A549 (cell line): Measurements from ENCODE around the gene POU4F3. TPM values are rescaled to one million over a fixed set of nuclear protein-coding genes. Genes with fewer than 3 reads are reported as not detected.
A peak's percentile ranks its signal among the peaks of the same experiment; 100 is the strongest.

ENCODE experiments used
- ATAC-seq, 2 experiments: fragments of 200-7000 bp in 1 of 2; fragments of >200 bp in 1 of 2; cut with Nextera tagmentation in 1 of 2; cut with Tn5 transposase in 1 of 2; 3 replicates each; pipeline versions ENCODE4 v1.8.0 to v1.9.1; 2018 to 2020; ENCODE audit warnings: mild to moderate bottlenecking in 1 of 2, moderate library complexity in 1 of 2
- CTCF ChIA-PET: fragments of 300-600 bp; sonication (Branson Sonifier 250); formaldehyde crosslinking; extraction: SDS; loops from one replicate; lab custom pipeline; 2021; ENCODE audit warnings: antibody characterized with exemption, inconsistent platforms; lab: Yijun Ruan, JAX
- POLR2A ChIA-PET: fragments of 350-600 bp; formaldehyde crosslinking; extraction: SDS; loops from one replicate; lab custom pipeline; 2021; ENCODE audit warnings: antibody characterized with exemption, inconsistent platforms; lab: Yijun Ruan, JAX
- DNase-seq, 2 experiments: peaks; one replicate each; pipeline versions ENCODE4 v3.0.0 to v3.0.0-alpha.2; 2011 to 2016; ENCODE audit warnings: low read depth in 1 of 2, low spot score in 1 of 2
- FAIRE-seq: peaks from 2 replicates; lab custom pipeline; 2011; peaks lifted over from hg19 to GRCh38; lab: Jason Lieb, UNC
- H3K27ac ChIP-seq, 2 experiments: fragments of >200 bp; sonication (Bioruptor Twin); formaldehyde crosslinking; 3 replicates each; pipeline ENCODE4 v1.5.1; 2016 to 2017
- H3K4me1 ChIP-seq: fragments of >200 bp; sonication (Bioruptor Twin); formaldehyde crosslinking; 3 replicates; pipeline ENCODE4 v1.6.1; 2016
- H3K4me2 ChIP-seq: fragments of >200 bp; sonication (Bioruptor Twin); formaldehyde crosslinking; 3 replicates; pipeline ENCODE4 v1.6.1; 2016
- H3K4me3 ChIP-seq: fragments of >200 bp; sonication (Bioruptor Twin); formaldehyde crosslinking; 3 replicates; pipeline ENCODE4 v1.5.1; 2016
- H3K9me3 ChIP-seq: fragments of >200 bp; sonication (Bioruptor Twin); formaldehyde crosslinking; 3 replicates; pipeline ENCODE4 v1.6.1; 2016
- ATOH8 ChIP-seq: fragments of 250-450 bp; sonication (Bioruptor Pico); IDR thresholded peaks from 2 replicates; pipeline ENCODE4 v1.5.0; 2020; ENCODE audit warnings: low read depth, mild to moderate bottlenecking, moderate library complexity
- CEBPB ChIP-seq, 2 experiments: fragments of >200 bp in 1 of 2; sonication (Bioruptor Twin) in 1 of 2; formaldehyde crosslinking in 1 of 2; IDR thresholded peaks; 2 replicates each; pipeline ENCODE4 v1.6.1; 2012 to 2016
- CHD4 ChIP-seq: fragments of 200-600 bp; sonication (generic); IDR thresholded peaks from 2 replicates; pipeline ENCODE4 v1.6.1; 2016; ENCODE audit warnings: antibody characterized with exemption, mild to moderate bottlenecking, borderline replicate concordance
- EHMT2 ChIP-seq: fragments of 200-600 bp; sonication (generic); IDR thresholded peaks from 2 replicates; pipeline ENCODE4 v1.6.1; 2016; ENCODE audit warnings: antibody characterized with exemption, low read depth, mild to moderate bottlenecking, moderate library complexity
- FOSB ChIP-seq: fragments of 250-450 bp; sonication (Bioruptor Pico); IDR thresholded peaks from 2 replicates; pipeline ENCODE4 v1.5.0; 2020; ENCODE audit warnings: mild to moderate bottlenecking, moderate library complexity
- GATA3 ChIP-seq: IDR thresholded peaks from 2 replicates; pipeline ENCODE4 v1.6.1; 2012; ENCODE audit warnings: borderline replicate concordance
- HDAC2 ChIP-seq: fragments of 200-600 bp; sonication (generic); IDR thresholded peaks from 2 replicates; pipeline ENCODE4 v1.6.1; 2016
- HOXB13 ChIP-seq: fragments of 250-450 bp; sonication (Bioruptor Pico); IDR thresholded peaks from 2 replicates; pipeline ENCODE4 v1.5.0; 2020; ENCODE audit warnings: low read depth, mild to moderate bottlenecking, moderate library complexity
- HOXB5 ChIP-seq: fragments of 250-450 bp; sonication (Bioruptor Pico); IDR thresholded peaks from 2 replicates; pipeline ENCODE4 v1.5.0; 2020; ENCODE audit warnings: mild to moderate bottlenecking, moderate library complexity
- JUN ChIP-seq, 2 experiments: fragments of >200 bp; sonication (Bioruptor Twin); formaldehyde crosslinking; IDR thresholded peaks; 2 replicates in 1 of 2; 3 replicates in 1 of 2; pipeline ENCODE4 v1.6.1; 2016 to 2017
- KDM1A ChIP-seq: fragments of 200-600 bp; sonication (generic); IDR thresholded peaks from 2 replicates; pipeline ENCODE4 v1.6.1; 2016; ENCODE audit warnings: low read depth, mild to moderate bottlenecking
- KDM5A ChIP-seq: fragments of 200-600 bp; sonication (generic); IDR thresholded peaks from 2 replicates; pipeline ENCODE4 v1.6.1; 2016; ENCODE audit warnings: antibody characterized with exemption, mild to moderate bottlenecking
- NPAS2 ChIP-seq: fragments of 250-450 bp; sonication (Bioruptor Pico); IDR thresholded peaks from 2 replicates; pipeline ENCODE4 v1.8.0; 2022; ENCODE audit warnings: mild to moderate bottlenecking, moderate library complexity, borderline replicate concordance
- PHF8 ChIP-seq: fragments of 200-600 bp; sonication (generic); IDR thresholded peaks from 2 replicates; pipeline ENCODE4 v1.6.1; 2016; ENCODE audit warnings: low read depth, mild to moderate bottlenecking, antibody characterized with exemption, moderate library complexity, borderline replicate concordance
- POLR2A ChIP-seq: IDR thresholded peaks from 2 replicates; pipeline ENCODE4 v1.6.1; 2012; ENCODE audit warnings: mild to moderate bottlenecking, low read length
- RAD21 ChIP-seq, 2 experiments: fragments of >200 bp in 1 of 2; sonication (Bioruptor Twin) in 1 of 2; formaldehyde crosslinking in 1 of 2; IDR thresholded peaks in 1 of 2; conservative IDR thresholded peaks in 1 of 2; 2 replicates in 1 of 2; 3 replicates in 1 of 2; pipeline ENCODE4 v1.6.1; 2012 to 2018; ENCODE audit warnings: inconsistent platforms in 1 of 2
- REST ChIP-seq: fragments of 200-600 bp; sonication (generic); IDR thresholded peaks from 2 replicates; pipeline ENCODE4 v1.6.1; 2016; ENCODE audit warnings: antibody characterized with exemption, mild to moderate bottlenecking, moderate library complexity
- USF2 ChIP-seq: fragments of 450-650 bp; IDR thresholded peaks from 2 replicates; pipeline ENCODE4 v1.6.1; 2014; ENCODE audit warnings: antibody characterized with exemption
- ZC3H11A ChIP-seq: fragments of 450-650 bp; IDR thresholded peaks from 2 replicates; pipeline ENCODE4 v1.6.1; 2014; ENCODE audit warnings: antibody characterized with exemption, mild to moderate bottlenecking
- ZNF302 ChIP-seq: fragments of 250-450 bp; sonication (Bioruptor Pico); IDR thresholded peaks from 2 replicates; pipeline ENCODE4 v1.9.0; 2021; ENCODE audit warnings: inconsistent platforms, mild to moderate bottlenecking, moderate library complexity
- WGBS: methylation state at CpG from one replicate; pipeline ENCODE4 v1.1.6; 2017; ENCODE audit errors: missing lambda C conversion rate; 5-methylcytosine and 5-hydroxymethylcytosine counted together
- polyA plus RNA-seq, 4 experiments: library from polyadenylated mRNA; depleted of rRNA in 3 of 4; stranded (reverse); fragments of >200 nt; fragmentation: RNase III in 1 of 4; extraction: RNeasy Plus Mini Kit Qiagen cat#74134 plus additional on column Dnase treatment in 1 of 4; gene quantifications; 2 replicates in 3 of 4; 3 replicates in 1 of 4; pipeline ENCODE4 v1.2.3, GENCODE V29; 2011 to 2017
- TF ChIP-seq, protein P1 (sequence below): IDR thresholded peaks from 2 replicates; pipeline ENCODE4 v1.6.1; 2012; ENCODE audit warnings: low read depth, borderline replicate concordance

The POU4F3 gene
- polyA plus RNA-seq, 2 of the 4 experiments (the other 2 are of a cell fraction): 0.08 to 0.10 TPM

- TF ChIP-seq EHMT2: no peak
- TF ChIP-seq, protein P1, sequence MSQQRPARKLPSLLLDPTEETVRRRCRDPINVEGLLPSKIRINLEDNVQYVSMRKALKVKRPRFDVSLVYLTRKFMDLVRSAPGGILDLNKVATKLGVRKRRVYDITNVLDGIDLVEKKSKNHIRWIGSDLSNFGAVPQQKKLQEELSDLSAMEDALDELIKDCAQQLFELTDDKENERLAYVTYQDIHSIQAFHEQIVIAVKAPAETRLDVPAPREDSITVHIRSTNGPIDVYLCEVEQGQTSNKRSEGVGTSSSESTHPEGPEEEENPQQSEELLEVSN: no peak
- no peak for TF ChIP-seq RAD21 (conservative IDR thresholded peaks at IDR 0.05 in 1 of 2, IDR thresholded peaks at IDR 0.05 in 1 of 2)
Observed at GRCh38 chr5:146363161-146363874, 24.7 kb downstream of the POU4F3 start (continued).

GRCh38 chr5:146365618-146366017, 27.0 kb downstream of the POU4F3 start:
- ATAC-seq (no peak), DNase-seq (no peak), FAIRE-seq (no peak)
- H3K4me1 ChIP-seq: no peaks in the 10 kb centered on the region
- no peak overlapping the region for H3K4me2 ChIP-seq
- no peak for TF ChIP-seq HOXB5
- TF ChIP-seq GATA3: no peak
- TF ChIP-seq FOSB (CRISPR knock-in tag): no peak
- H3K9me3 ChIP-seq: no peaks in the 10 kb centered on the region
- CTCF ChIA-PET: interaction anchor here (2.0 kb wide), 1 partner anchor 11 kb away, joined by 4 read pairs; no protein-coding TSS in a partner anchor
- no peak overlapping the region for H3K4me3 ChIP-seq
- no peak overlapping the region for H3K27ac ChIP-seq
- WGBS: 17% methylated on average over 2 of the region's 2 CpGs
- POLR2A ChIA-PET: no interaction called here

DNA sequence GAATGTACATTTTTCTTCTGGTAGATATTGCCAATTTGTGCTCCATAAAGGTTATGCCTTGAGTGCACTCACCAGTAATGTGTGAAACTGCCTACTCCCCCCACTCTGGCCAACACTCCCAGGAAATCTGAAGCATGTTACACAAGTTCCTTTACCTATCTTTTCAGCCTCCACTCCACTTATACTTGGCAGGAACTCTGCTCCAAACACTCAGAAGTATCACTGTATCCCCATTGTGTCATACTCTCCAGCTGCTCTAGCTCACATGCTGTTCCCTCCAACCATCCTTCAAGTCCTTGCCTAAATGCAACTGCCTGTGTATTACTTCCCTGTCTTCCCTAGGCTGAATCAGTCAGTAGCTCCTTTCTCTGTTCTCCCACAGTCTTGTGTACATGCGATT, 28.3 kb downstream of the POU4F3 start:
- CTCF ChIA-PET: interaction anchor here (1.0 to 2.0 kb wide), 2 partner anchors 10 to 17 kb away, joined by 3 to 4 read pairs; no protein-coding TSS in a partner anchor
- TF ChIP-seq KDM1A (no peak), GATA3 (no peak), KDM5A (no peak), USF2 (no peak), PHF8 (no peak), NPAS2 (CRISPR knock-in tag) (no peak), JUN (IDR thresholded peaks at IDR 0.05) (no peak), CEBPB (IDR thresholded peaks at IDR 0.05) (no peak), FOSB (CRISPR knock-in tag) (no peak), HOXB13 (CRISPR knock-in tag) (no peak), CHD4 (no peak), HDAC2 (no peak)
- TF ChIP-seq, all 56 proteins: peak for 0
- no peak for FAIRE-seq

GRCh38 chr5:146368137-146368536, 29.5 kb downstream of the POU4F3 start:
- no peak overlapping the region for H3K27ac ChIP-seq
- TF ChIP-seq PHF8 (no peak), JUN (IDR thresholded peaks at IDR 0.05) (no peak), NPAS2 (CRISPR knock-in tag) (no peak), POLR2A (no peak), REST (no peak), ZC3H11A (no peak), ZNF302 (CRISPR knock-in tag) (no peak), ATOH8 (CRISPR knock-in tag) (no peak)
- TF ChIP-seq, all 56 proteins: peak for 0
- peak; percentile 88 for FAIRE-seq
- peak in 1 of 2 experiments; percentile 11 for DNase-seq
- Histone ChIP-seq H3K4me1 (no peaks in the 10 kb centered on the region), H3K4me2 (no peak overlapping the region; the same call in 2 of the 3 replicates), H3K4me3 (no peak overlapping the region), H3K9me3 (no peaks in the 10 kb centered on the region)
- CTCF ChIA-PET: interaction anchor here (1.0 kb wide), 1 partner anchor 18 kb away, joined by 3 read pairs; no protein-coding TSS in a partner anchor
- no peak for ATAC-seq
- 18% methylated on average over 2 of the region's 2 CpGs for WGBS
- POLR2A ChIA-PET: no interaction called here

More for the DNA sequence above, 28.3 kb downstream of the POU4F3 start:
- Histone ChIP-seq H3K4me3 (no peak overlapping the region), H3K4me1 (no peaks in the 10 kb centered on the region), H3K27ac (no peak overlapping the region), H3K9me3 (no peaks in the 10 kb centered on the region), H3K4me2 (no peak overlapping the region)
- ATAC-seq (no peak), DNase-seq (no peak)
- POLR2A ChIA-PET: no interaction called here
- WGBS: 47% methylated on average over 1 of the region's 1 CpG
